GM18499 (cell line): Measurements from ENCODE around the gene OBSCN.

ENCODE experiments used
- ATAC-seq: cut with Tn5 transposase; IDR thresholded peaks from one replicate; pipeline ENCODE4 v1.9.1; 2021; ENCODE audit warnings: moderate number of reproducible peaks; ENCODE audit not compliant: insufficient read depth, unreplicated experiment

OBSCN gene

GRCh38 chr1:228207851-228208821, at the start of gene OBSCN:
Gene OBSCN (plus strand): TSS chr1:228208044. CDS start chr1:228211784, 3,740 bp downstream.
- ATAC-seq, result no peak

GRCh38 chr1:228158151-228159007, 49.5 kb upstream of the OBSCN start:
- ATAC-seq, result no peak

GRCh38 chr1:228159008-228159665, 48.7 kb upstream of the OBSCN start:
- ATAC-seq, result no peak

GRCh38 chr1:228160201-228160761, 47.6 kb upstream of the OBSCN start:
- no peak for ATAC-seq

GRCh38 chr1:228161362-228161761, 46.5 kb upstream of the OBSCN start:
- ATAC-seq, result no peak

GRCh38 chr1:228161866-228162265, 46.0 kb upstream of the OBSCN start:
- ATAC-seq, result no peak

- no peak for ATAC-seq
Measured at GRCh38 chr1:228162286-228163006, 45.4 kb upstream of the OBSCN start.

GRCh38 chr1:228163007-228163753, 44.7 kb upstream of the OBSCN start:
- no peak for ATAC-seq

- ATAC-seq, result no peak
Measured at GRCh38 chr1:228163776-228164519, 43.9 kb upstream of the OBSCN start.

GRCh38 chr1:228164561-228165371, 43.1 kb upstream of the OBSCN start:
- ATAC-seq, result peak; percentile 2

- peak; percentile 70 for ATAC-seq
Measured at GRCh38 chr1:228165372-228166169, 42.3 kb upstream of the OBSCN start, which contains the start of gene IBA57. Gene IBA57 (plus strand): TSS chr1:228165804. CDS start chr1:228165817, 13 bp downstream.

GRCh38 chr1:228166170-228166936, 41.5 kb upstream of the OBSCN start:
- peak; percentile 12 for ATAC-seq

- ATAC-seq, result no peak
Measured at GRCh38 chr1:228168563-228169270, 39.1 kb upstream of the OBSCN start.

GRCh38 chr1:228169345-228169744, 38.5 kb upstream of the OBSCN start:
- ATAC-seq, result no peak

- ATAC-seq, result no peak
Measured at GRCh38 chr1:228170666-228171065, 37.2 kb upstream of the OBSCN start.
